Measurements from ENCODE around the gene EXOSC9. TPM values are rescaled to one million over a fixed set of nuclear protein-coding genes. Genes with fewer than 3 reads are reported as not detected.

The EXOSC9 gene
- total and polyA plus RNA-seq, 2 of the 8 experiments (the other 6 are each of a cell fraction or from before 2014, with no cell fraction given): 33.2 to 54.9 TPM

DNA sequence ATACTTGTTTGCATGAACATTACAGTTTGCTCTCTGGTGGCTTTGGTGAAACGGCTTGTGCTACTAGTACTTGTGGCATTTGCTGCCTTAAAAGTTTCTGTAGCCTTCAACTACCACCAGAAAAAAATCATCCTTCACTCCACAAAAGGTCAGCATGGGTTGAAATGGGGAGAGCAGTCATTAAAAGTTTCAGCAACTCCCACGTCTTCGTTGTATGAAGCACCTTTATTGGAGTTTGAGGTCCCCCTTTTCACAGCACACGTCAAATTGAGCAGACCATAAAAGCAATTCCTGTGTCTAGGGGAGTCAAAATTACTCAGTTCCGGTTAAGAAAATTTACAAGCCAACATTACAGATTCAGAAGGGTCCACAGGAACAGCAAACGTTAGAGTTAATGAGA is 45.5 kb downstream of the EXOSC9 start (continued):
- no peak for TF ChIP-seq CHD2 (IDR thresholded peaks at IDR 0.05; ENCODE audit: low read length)
- TF ChIP-seq RFX5 (IDR thresholded peaks at IDR 0.05; ENCODE audit: borderline replicate concordance, low read depth, low read length): no peak
- TF ChIP-seq ASH2L (IDR thresholded peaks at IDR 0.05; ENCODE audit: low read length): no peak
- TF ChIP-seq SP2 (IDR thresholded peaks at IDR 0.05; ENCODE audit: low read length): no peak
- TF ChIP-seq EGR1 (IDR thresholded peaks at IDR 0.05; ENCODE audit: borderline replicate concordance, low read depth, low read length): no peak
- TF ChIP-seq BRCA1 (IDR thresholded peaks at IDR 0.05; ENCODE audit: low read depth, low read length): no peak
- TF ChIP-seq RAD21 (IDR thresholded peaks at IDR 0.05 in 1 of 2, conservative IDR thresholded peaks at IDR 0.05 in 1 of 2; ENCODE audit: low read depth in 2 of 2, low read length in 2 of 2): no peak
- no peak for TF ChIP-seq NRF1 (IDR thresholded peaks at IDR 0.05; ENCODE audit: low read depth, low read length)

Data from H1 (cell line).